Right lobe of liver (tissue), 4 donors: ENCODE results near the gene MYMK.

Experiments
- POLR2A ChIP-seq: fragments of 450-650 bp; IDR thresholded peaks from one replicate; pipeline ENCODE4 v1.6.1; 2017; ENCODE audit warnings: antibody characterized with exemption, mild to moderate bottlenecking
- TF ChIP-seq, protein P1 (sequence below), 4 donors: fragments of 200-600 bp in 3 of 4; fragments of 450-650 bp in 1 of 4; IDR thresholded peaks; one replicate each; pipeline versions ENCODE4 v1.5.1 to v1.8.0; 2016 to 2022; ENCODE audit warnings: antibody characterized with exemption in 4 of 4, mild to moderate bottlenecking in 2 of 4
- donor health status: DM: no; HTN: no; CAD: no.
- donor health status: DM: no; HTN: no; CAD: no.
- donor health status: DM: no; HTN: yes; CAD: no.

DNA sequence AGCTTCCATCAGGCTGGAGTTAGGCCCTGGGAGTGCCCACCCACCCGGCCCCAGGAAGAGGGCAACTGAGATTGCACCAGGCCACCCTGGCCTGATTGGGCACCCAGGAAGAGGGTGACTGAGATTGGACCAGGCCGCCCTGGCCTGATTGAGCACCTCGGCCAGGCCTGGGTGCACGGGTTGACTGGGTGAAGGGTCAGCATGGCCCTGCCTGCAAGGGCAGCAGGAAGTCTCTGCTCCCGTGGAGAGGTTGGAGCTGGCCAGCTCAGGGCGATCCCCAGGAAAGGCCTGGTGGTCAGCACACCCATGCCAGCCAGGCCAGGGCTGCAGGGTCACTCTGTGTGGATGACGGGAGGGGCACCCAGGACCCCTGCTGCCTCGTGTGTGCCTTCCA lies 21.5 kb upstream of the MYMK start:
- TF ChIP-seq, protein P1, sequence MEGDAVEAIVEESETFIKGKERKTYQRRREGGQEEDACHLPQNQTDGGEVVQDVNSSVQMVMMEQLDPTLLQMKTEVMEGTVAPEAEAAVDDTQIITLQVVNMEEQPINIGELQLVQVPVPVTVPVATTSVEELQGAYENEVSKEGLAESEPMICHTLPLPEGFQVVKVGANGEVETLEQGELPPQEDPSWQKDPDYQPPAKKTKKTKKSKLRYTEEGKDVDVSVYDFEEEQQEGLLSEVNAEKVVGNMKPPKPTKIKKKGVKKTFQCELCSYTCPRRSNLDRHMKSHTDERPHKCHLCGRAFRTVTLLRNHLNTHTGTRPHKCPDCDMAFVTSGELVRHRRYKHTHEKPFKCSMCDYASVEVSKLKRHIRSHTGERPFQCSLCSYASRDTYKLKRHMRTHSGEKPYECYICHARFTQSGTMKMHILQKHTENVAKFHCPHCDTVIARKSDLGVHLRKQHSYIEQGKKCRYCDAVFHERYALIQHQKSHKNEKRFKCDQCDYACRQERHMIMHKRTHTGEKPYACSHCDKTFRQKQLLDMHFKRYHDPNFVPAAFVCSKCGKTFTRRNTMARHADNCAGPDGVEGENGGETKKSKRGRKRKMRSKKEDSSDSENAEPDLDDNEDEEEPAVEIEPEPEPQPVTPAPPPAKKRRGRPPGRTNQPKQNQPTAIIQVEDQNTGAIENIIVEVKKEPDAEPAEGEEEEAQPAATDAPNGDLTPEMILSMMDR (IDR thresholded peaks at IDR 0.05) = no peak
- no peak for TF ChIP-seq POLR2A
